C4-2B (cell line): ENCODE measurements around the gene DLGAP1.

Experiments used
- ZFX ChIP-seq: fragments of 450-650 bp; IDR thresholded peaks from 2 replicates; pipeline ENCODE4 v1.6.1; 2017
- TF ChIP-seq, protein P1 (sequence below): fragments of 450-650 bp; conservative IDR thresholded peaks from 2 replicates; pipeline ENCODE4 v1.5.1; 2017; ENCODE audit warnings: mild to moderate bottlenecking

DNA sequence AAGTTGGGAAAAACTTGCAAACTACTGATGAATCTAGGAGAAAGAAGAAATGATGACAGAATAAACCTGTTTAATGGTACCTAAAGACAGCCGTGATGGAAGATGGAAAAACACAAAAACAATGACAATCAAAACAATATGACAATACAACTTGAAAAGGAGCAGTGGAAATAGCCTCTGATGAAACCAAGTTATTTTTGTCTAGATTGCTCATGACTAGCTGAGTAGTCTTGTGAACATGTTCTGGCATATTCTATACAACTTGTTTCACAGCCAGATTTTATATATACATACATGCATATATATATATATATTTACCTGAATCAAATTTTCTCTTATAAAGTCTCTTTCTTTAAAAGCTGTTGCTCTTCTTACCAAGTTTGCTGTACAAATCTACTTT, 566.0 kb downstream of the DLGAP1 start:
- TF ChIP-seq, protein P1, sequence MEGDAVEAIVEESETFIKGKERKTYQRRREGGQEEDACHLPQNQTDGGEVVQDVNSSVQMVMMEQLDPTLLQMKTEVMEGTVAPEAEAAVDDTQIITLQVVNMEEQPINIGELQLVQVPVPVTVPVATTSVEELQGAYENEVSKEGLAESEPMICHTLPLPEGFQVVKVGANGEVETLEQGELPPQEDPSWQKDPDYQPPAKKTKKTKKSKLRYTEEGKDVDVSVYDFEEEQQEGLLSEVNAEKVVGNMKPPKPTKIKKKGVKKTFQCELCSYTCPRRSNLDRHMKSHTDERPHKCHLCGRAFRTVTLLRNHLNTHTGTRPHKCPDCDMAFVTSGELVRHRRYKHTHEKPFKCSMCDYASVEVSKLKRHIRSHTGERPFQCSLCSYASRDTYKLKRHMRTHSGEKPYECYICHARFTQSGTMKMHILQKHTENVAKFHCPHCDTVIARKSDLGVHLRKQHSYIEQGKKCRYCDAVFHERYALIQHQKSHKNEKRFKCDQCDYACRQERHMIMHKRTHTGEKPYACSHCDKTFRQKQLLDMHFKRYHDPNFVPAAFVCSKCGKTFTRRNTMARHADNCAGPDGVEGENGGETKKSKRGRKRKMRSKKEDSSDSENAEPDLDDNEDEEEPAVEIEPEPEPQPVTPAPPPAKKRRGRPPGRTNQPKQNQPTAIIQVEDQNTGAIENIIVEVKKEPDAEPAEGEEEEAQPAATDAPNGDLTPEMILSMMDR, result no peak
- no peak for TF ChIP-seq ZFX
